Measurements from ENCODE around the gene PFAS.

GRCh38 chr17:8300226-8300625 lies 51.1 kb downstream of the PFAS start:
- TF ChIP-seq CTCF (IDR thresholded peaks at IDR 0.05) (no peak), POLR2A (IDR thresholded peaks at IDR 0.05) (no peak)

Measured in heart left ventricle (tissue), 13 donors.